ENCODE measurements around the gene CAMTA1.
"Not testable (repeated sequence)": the region's sequence is repeated elsewhere in the genome, so short reads cannot be mapped to it uniquely, and the experiment has no call there.

CAMTA1 gene

GRCh38 chr1:7404046-7404742, 618.9 kb downstream of the CAMTA1 start:
- DNase-seq: no peak

GRCh38 chr1:7405844-7406500, 620.7 kb downstream of the CAMTA1 start:
- DNase-seq: no peak

GRCh38 chr1:7406641-7407543, 621.6 kb downstream of the CAMTA1 start:
- no peak for DNase-seq

GRCh38 chr1:7407544-7407895, 622.3 kb downstream of the CAMTA1 start:
- DNase-seq: no peak

GRCh38 chr1:7407980-7408770, 622.9 kb downstream of the CAMTA1 start:
- DNase-seq: no peak

GRCh38 chr1:7408771-7409150, 623.5 kb downstream of the CAMTA1 start:
- no peak for DNase-seq

GRCh38 chr1:7409278-7409677, 624.0 kb downstream of the CAMTA1 start:
- DNase-seq: no peak

- DNase-seq: no peak
Measured at GRCh38 chr1:7410156-7410555, 624.9 kb downstream of the CAMTA1 start.

- not testable (repeated sequence) for DNase-seq
Measured at GRCh38 chr1:7417618-7418017, 632.4 kb downstream of the CAMTA1 start.

GRCh38 chr1:7418442-7419080, 633.3 kb downstream of the CAMTA1 start:
- DNase-seq: no peak

GRCh38 chr1:7420098-7420445, 634.8 kb downstream of the CAMTA1 start:
- DNase-seq: no peak

- no peak for DNase-seq
Measured at GRCh38 chr1:7420470-7421100, 635.3 kb downstream of the CAMTA1 start.

GRCh38 chr1:7421471-7422075, 636.3 kb downstream of the CAMTA1 start:
- DNase-seq: no peak

GRCh38 chr1:7422081-7422480, 636.8 kb downstream of the CAMTA1 start:
- no peak for DNase-seq

- no peak for DNase-seq
Measured at GRCh38 chr1:7422561-7422960, 637.3 kb downstream of the CAMTA1 start.

- no peak for DNase-seq
Measured at GRCh38 chr1:7422966-7423365, 637.7 kb downstream of the CAMTA1 start.

GRCh38 chr1:7424352-7424890, 639.2 kb downstream of the CAMTA1 start:
- DNase-seq: no peak

- DNase-seq: no peak
Measured at GRCh38 chr1:7425229-7425628, 640.0 kb downstream of the CAMTA1 start.

- DNase-seq: no peak
Measured at GRCh38 chr1:7425771-7426170, 640.5 kb downstream of the CAMTA1 start.

GRCh38 chr1:7426780-7427604, 641.7 kb downstream of the CAMTA1 start:
- no peak for DNase-seq

Data from T-helper 2 cell (primary cell).